HG03354 (cell line): ENCODE measurements around the gene KCNQ1.

Experiments used
- ATAC-seq: cut with Tn5 transposase; IDR thresholded peaks from one replicate; pipeline ENCODE4 v1.9.1; 2021; ENCODE audit warnings: mild to moderate bottlenecking; ENCODE audit not compliant: unreplicated experiment, poor library complexity, severe bottlenecking

Gene KCNQ1

DNA sequence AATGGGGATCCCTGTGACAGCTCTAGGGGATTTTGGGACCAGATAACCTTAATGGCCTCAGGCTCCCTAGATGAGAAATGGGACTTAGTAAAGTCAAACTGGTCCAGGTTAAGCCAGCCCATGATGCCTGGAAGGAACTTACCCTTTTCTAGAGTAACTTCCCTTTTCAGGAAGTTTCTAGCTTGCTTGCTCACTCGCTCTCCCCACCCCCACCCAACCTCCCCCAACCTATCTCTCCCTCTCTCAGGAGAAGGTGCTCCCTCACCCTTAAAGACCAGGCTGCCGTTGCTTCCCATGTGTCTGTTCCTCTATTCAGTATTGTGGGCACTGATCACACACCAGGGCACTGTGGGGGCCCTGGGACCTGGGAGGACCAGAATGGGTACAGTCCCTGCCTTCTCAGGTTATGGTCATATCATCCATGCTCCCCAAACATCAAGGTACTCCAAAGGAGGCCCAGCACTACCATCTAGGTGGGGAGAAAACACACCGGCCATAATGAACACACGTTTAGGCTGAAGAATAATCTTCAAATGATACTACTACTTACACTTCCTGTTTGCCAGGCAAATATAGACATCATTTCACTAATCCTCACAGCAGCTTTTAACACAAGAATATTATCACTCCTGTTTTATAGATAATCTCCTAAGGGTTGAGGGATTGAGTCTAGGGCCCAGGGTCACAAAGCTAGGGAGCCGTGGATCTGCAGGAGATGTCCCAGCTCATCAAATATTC lies 236.8 kb downstream of the KCNQ1 start:
- no peak for ATAC-seq

GRCh38 chr11:2683806-2684205 lies 239.0 kb downstream of the KCNQ1 start:
- no peak for ATAC-seq

DNA sequence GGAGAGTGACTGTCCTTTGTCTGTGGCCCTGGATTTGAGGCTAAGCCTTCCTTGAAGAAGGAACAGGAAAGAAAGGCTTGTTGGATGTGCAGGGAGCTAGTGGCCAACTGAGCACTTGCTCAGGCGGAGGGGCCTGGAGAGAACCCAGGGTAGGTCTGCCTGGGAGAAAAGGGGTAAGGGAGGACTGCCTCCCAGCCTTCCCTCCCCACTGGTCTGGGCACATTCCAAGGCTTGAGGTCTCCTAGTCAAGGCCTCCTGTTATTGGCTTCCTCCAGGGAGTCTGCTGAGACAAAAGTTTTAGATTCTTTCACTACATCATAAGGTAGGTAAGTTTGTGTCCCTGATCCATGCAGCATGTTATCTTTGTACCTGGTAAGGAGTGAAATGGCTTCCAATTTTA lies 239.8 kb downstream of the KCNQ1 start:
- no peak for ATAC-seq

DNA sequence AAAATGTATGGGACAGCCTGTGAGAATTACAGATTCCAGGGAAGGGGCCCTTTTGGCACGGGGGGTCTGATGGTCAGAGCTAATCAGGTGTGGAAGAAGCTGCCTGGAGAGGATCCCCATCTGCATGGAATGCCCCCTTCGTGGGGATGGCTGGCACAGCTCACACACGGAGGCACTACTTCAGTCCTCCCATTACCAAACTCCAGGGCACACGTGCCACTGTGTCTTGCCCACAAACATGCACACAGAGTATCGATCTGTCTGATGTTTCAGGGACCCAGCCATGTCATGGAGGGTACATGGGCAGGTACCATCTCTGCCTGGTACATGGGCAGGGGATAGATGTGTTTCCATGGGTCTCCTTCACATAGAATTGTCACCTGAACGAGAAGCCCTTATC lies 240.2 kb downstream of the KCNQ1 start:
- no peak for ATAC-seq

DNA sequence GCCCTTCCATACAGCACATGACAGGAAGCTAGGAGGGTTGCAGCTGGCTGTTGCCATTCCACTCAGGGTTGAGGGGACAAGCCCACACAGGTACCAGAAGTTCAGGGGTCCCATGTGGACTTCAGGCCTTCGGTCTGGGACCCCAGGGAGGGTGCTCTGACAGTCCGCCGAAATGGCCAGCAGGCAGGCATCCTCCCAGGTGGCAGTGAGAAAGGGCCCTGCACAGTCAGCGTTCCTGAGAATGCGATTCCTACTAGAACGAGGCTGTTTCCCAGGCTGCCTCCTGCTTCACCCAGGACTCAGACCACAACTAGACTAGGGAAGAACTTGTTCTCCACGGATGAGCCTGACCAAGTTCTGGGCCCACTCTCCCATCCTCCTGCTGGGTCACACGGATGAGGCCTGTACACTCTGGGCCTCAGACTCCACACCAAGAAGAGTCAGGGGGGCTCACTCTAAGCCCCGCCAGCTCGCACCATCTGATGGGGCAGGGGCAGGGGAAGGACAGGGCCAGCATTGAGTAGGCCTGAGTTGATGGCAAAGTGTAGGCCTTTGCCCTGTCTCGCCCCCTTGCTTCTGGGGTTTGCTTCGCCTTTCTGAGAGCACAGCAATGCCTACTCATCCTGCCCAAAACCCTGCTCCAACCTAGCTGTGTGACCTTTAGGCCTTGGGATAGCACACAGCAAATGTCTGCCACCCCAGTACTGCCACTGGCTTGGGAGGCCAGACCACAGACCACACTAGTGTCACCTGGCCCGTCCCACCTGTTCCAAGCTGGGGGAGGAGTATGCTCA lies 241.0 kb downstream of the KCNQ1 start:
- no peak for ATAC-seq

DNA sequence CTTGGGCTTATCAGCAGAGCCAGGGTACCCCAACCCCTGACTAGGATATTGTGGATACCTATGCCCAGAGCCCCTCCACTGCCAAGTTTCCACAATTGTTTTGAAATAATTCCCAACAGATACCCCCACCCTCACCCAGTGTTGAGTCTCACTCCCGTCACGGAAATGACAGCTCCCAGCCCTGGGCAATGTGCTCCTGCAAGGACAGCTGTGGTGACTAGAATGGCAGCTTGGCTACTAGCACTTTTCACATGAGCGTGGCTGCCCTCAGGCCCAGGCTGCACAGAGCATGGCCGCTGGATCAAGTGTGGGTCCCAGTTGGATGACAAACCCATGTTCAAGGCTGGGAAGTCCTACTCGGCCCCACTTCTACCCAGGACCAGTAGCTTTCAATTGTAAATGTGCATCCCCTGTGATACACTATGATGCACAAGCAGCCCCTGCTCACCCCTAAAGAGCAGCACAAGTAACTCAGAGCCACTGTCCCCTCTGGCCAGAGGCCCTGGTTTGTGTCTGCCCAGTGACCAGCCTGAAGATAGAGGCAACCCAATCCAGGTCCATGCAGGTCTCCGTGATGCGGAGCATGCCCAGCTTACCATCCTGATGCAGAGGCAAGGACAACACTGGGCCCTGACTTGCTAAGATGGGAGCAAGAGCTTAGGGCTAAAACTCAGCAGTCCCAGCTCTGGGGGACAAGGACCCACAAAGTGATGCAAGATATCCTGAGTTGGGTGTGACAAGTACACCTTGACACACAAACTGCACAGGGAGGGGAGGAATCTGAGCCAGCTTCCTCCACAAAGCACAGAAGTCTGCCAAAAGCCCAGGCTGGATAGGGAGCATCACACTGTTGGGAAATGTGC lies 241.8 kb downstream of the KCNQ1 start:
- ATAC-seq = no peak

DNA sequence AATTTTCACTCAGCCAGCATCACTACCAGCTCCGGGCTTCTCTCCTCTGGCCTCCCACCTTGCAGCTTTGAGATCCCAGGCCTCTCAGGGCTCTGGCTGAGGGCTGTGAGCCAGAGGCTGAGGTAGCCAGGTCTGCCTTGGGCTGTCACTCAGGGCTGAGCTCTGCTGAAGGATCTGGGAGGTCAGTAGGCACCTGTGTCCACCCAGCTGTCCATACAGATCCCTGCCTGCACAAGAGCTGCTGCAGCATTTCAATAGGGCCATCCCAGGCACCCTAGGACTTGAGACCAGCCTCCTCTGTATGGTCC lies 242.4 kb downstream of the KCNQ1 start:
- no peak for ATAC-seq

GRCh38 chr11:2687782-2688191 lies 243.0 kb downstream of the KCNQ1 start:
- ATAC-seq = no peak

- ATAC-seq = no peak
Observed at GRCh38 chr11:2688381-2689231, 243.8 kb downstream of the KCNQ1 start.

GRCh38 chr11:2689651-2690575 lies 245.1 kb downstream of the KCNQ1 start:
- ATAC-seq = no peak

DNA sequence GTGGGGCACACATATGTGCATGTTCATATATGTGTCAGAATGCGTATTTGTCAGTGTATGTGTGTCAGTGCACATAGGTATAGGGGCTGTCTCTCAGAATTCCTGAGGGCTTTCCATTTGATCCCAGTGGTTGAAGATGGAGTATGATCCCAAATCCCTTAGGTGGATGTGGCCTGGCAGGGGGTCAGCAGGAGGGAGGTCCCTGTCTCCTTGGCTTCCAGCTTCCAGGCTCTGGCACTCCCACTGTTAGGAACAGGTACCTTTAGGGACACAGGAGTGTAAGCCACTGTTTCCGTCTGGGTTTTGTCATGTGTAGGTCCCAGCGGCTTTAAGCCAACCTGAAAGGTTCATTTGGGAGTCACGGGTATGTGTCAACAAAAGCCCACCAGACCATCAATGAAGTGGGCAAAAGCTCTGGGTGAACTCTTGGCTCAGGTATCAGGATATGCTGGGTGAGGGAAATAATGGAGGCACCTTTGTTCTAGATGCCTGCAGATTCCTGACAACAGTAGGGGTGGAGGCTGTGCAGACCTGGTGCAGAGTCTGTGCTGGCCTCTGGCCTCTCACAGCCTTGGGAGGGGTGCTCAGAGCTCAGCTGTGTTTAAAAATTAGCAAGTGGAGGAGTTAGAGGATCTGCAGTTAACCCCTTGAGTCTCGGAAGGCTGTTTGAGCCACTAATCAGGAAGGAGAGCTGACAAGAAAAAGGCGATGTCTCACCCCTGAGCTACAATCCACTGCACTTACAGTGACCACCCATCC lies 246.0 kb downstream of the KCNQ1 start:
- no peak for ATAC-seq

GRCh38 chr11:2691355-2691761 lies 246.6 kb downstream of the KCNQ1 start:
- ATAC-seq = no peak

GRCh38 chr11:2691991-2692875 lies 247.4 kb downstream of the KCNQ1 start:
- ATAC-seq = no peak

GRCh38 chr11:2693271-2694261 lies 248.8 kb downstream of the KCNQ1 start:
- no peak for ATAC-seq

DNA sequence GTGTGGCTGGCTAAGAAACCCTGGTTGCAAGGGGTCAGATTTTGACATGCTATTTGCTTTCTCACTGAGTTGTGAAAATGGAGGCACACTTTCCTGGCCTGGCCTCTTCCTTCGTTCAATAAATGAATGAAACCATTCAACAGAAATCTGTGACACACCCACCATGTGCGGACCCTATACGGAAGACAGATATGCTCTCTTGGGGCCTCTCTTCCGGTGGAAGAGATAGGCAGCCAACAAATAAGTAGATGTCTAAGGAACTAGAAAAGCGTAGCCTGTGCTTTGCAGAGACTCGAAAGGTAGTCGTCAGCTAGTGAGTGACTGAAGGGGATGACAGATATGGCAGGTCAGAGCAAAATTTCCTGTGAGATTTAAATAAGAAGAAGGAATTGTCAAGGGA lies 249.7 kb downstream of the KCNQ1 start:
- ATAC-seq = no peak
